Measurements from ENCODE around the gene TGFBR3. TPM values are rescaled to one million over a fixed set of nuclear protein-coding genes. Genes with fewer than 3 reads are reported as not detected.
A peak's percentile ranks its signal among the peaks of the same experiment; 100 is the strongest.

The TGFBR3 gene
- total and polyA plus RNA-seq, 8 donors: 21.7 to 54.6 (median 45.1) TPM

GRCh38 chr1:91708691-91709090 is 177.3 kb downstream of the TGFBR3 start:
- DNase-seq (peak in 1 of 4 donors; percentile 14), ATAC-seq (no peak)
- no peak overlapping the region for H3K4me3 ChIP-seq
- H3K36me3 ChIP-seq: peaks cover 0 to 11% of the 10 kb centered on the region in 2 donors
- no peaks in the 10 kb centered on the region for H3K9me3 ChIP-seq
- peaks cover 0 to 10% of the 10 kb centered on the region in 2 donors for H3K4me1 ChIP-seq
- no peak overlapping the region for H3K27ac ChIP-seq
- no peaks in the 10 kb centered on the region for H3K27me3 ChIP-seq
- intact Hi-C loops (cut with DNase I): no loop called here
- TF ChIP-seq, protein P1, sequence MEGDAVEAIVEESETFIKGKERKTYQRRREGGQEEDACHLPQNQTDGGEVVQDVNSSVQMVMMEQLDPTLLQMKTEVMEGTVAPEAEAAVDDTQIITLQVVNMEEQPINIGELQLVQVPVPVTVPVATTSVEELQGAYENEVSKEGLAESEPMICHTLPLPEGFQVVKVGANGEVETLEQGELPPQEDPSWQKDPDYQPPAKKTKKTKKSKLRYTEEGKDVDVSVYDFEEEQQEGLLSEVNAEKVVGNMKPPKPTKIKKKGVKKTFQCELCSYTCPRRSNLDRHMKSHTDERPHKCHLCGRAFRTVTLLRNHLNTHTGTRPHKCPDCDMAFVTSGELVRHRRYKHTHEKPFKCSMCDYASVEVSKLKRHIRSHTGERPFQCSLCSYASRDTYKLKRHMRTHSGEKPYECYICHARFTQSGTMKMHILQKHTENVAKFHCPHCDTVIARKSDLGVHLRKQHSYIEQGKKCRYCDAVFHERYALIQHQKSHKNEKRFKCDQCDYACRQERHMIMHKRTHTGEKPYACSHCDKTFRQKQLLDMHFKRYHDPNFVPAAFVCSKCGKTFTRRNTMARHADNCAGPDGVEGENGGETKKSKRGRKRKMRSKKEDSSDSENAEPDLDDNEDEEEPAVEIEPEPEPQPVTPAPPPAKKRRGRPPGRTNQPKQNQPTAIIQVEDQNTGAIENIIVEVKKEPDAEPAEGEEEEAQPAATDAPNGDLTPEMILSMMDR (IDR thresholded peaks at IDR 0.05): no peak

DNA sequence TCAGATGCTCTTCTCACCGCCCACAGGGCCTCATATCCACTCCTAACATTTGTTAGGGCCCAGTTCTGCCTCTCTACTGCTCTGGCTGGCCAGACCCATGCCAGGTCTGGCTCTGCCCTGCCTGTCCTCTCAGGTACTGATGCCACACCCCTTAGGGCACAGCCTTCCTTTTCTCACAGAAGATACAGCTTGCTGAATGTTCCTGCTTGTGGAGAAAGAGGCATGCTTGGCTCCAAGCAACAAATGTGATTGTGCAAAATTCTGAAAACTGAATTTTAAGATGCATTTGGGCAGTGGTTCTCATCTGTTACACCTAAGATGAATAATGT is 178.1 kb downstream of the TGFBR3 start:
- ATAC-seq: no peak
- intact Hi-C loops (cut with DNase I): no loop called here
- no peak overlapping the region for H3K4me3 ChIP-seq
- peaks cover 0 to 11% of the 10 kb centered on the region in 2 donors for H3K36me3 ChIP-seq
- H3K4me1 ChIP-seq: peaks cover 0 to 2% of the 10 kb centered on the region in 2 donors
- TF ChIP-seq, protein P1 (IDR thresholded peaks at IDR 0.05): no peak
- H3K27me3 ChIP-seq: no peaks in the 10 kb centered on the region
- no peaks in the 10 kb centered on the region for H3K9me3 ChIP-seq
- DNase-seq: no peak
- no peak overlapping the region for H3K27ac ChIP-seq

- intact Hi-C loops (cut with DNase I): no loop called here
- TF ChIP-seq, protein P1 (IDR thresholded peaks at IDR 0.05): no peak
- Histone ChIP-seq H3K4me3 (no peak overlapping the region), H3K36me3 (peaks cover 0 to 11% of the 10 kb centered on the region in 2 donors), H3K9me3 (no peaks in the 10 kb centered on the region), H3K27me3 (no peaks in the 10 kb centered on the region), H3K4me1 (no peaks in the 10 kb centered on the region), H3K27ac (no peak overlapping the region)
- ATAC-seq (no peak), DNase-seq (no peak)
Observed at GRCh38 chr1:91707114-91707889, 178.6 kb downstream of the TGFBR3 start.

DNA sequence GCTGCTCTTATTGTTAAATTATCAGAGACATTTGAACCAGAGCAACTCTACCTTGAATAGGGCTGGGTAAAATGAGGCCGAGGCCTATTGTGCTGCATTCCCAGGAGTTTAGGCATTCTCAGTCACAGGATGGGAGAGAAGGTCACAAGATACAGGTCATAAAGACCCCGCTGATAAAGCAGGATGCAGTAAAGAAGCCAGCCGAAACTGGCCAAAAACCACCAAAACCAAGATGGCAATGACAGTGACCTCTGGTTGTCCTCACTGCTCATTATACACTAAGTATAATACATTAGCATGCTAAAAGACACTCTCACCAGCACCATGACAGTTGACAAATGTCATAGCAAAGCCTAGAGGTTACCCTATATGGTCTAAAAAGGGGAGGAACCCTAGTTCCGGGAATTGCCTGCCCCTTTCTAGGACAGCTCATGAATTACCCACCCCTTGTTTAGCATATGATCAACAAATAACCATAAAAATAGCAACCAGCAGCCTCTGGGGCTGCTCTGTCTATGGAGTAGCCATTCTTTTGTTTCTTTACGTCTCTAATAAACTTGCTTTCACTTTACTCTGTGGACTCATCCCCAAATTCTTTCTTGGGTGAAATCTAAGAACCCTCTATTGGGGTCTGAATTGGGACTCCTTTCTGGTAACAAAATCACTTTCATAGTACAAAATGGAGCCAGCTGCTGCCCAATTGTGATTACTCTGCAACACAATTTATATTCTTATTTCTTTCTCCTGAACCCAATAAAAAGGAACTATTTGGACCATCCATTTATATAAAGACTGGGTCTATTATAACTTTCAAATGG is 179.6 kb downstream of the TGFBR3 start:
- TF ChIP-seq, protein P1 (IDR thresholded peaks at IDR 0.05): no peak
- Histone ChIP-seq H3K36me3 (peaks cover 0 to 11% of the 10 kb centered on the region in 2 donors), H3K9me3 (no peaks in the 10 kb centered on the region), H3K4me1 (peaks cover 0 to 1% of the 10 kb centered on the region in 2 donors), H3K27me3 (no peaks in the 10 kb centered on the region), H3K4me3 (no peak overlapping the region), H3K27ac (no peak overlapping the region)
- ATAC-seq (no peak), DNase-seq (no peak)
- intact Hi-C loops (cut with DNase I): no loop called here

DNA sequence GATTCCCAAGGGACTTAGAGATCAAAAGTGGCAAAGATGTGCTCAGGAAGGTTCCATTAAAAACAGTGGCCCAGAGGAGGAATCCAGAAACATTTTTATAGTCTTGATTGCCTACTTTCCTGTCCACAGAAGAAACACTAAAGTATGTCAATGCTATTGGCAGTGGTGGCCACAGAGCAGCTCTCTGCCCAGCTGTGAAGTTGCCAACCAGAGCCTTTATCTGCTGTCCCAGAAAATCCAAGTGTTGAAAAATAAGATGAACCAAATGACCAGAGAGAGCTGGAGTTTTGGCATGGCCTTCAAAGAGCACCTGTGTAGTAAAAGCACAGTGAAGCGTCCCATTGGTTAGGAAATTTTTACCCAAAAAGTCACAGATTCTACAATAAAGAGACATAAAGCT is 181.2 kb downstream of the TGFBR3 start:
- TF ChIP-seq, protein P1 (IDR thresholded peaks at IDR 0.05): no peak
- Histone ChIP-seq H3K4me1 (peaks cover 0 to 7% of the 10 kb centered on the region in 2 donors), H3K27me3 (no peaks in the 10 kb centered on the region), H3K27ac (no peak overlapping the region), H3K9me3 (no peaks in the 10 kb centered on the region), H3K4me3 (no peak overlapping the region), H3K36me3 (peaks cover 0 to 11% of the 10 kb centered on the region in 2 donors)
- DNase-seq (no peak), ATAC-seq (no peak)
- intact Hi-C loops (cut with DNase I): no loop called here

All from left lung (tissue), 10 donors.